ENCODE results near the gene RGMA. TPM values are rescaled to one million over a fixed set of nuclear protein-coding genes. Genes with fewer than 3 reads are reported as not detected.

Gene RGMA
- total RNA-seq, 1 donor from 2014 or later = 36.2 TPM

- no peak for DNase-seq
Measured at GRCh38 chr15:93017526-93017925, 71.5 kb downstream of the RGMA start.

GRCh38 chr15:93012786-93013185 lies 76.2 kb downstream of the RGMA start:
- DNase-seq = no peak

GRCh38 chr15:93007994-93008393 lies 81.0 kb downstream of the RGMA start:
- DNase-seq = no peak

GRCh38 chr15:93005133-93005532 lies 83.9 kb downstream of the RGMA start:
- no peak for DNase-seq

GRCh38 chr15:93001881-93002280 lies 87.1 kb downstream of the RGMA start:
- DNase-seq = no peak

- no peak for DNase-seq
Measured at GRCh38 chr15:93001156-93001555, 87.9 kb downstream of the RGMA start.

- no peak for DNase-seq
Measured at GRCh38 chr15:92997821-92998220, 91.2 kb downstream of the RGMA start.

GRCh38 chr15:92992720-92993119 lies 96.3 kb downstream of the RGMA start:
- DNase-seq = peak; percentile 80

GRCh38 chr15:92990031-92990430 lies 99.0 kb downstream of the RGMA start:
- no peak for DNase-seq

GRCh38 chr15:92989470-92989869 lies 99.5 kb downstream of the RGMA start:
- DNase-seq = no peak

Other genes starting within 250 kb of the RGMA start
- gene CHD2, start 188.9 kb downstream of the RGMA start, total RNA-seq = 155 TPM

All from tongue (tissue), 2 donors.